IMR-90 (cell line): ENCODE measurements around the gene TRIM40.

Experiments
- BHLHE40 ChIP-seq: fragments of 150-350 bp; IDR thresholded peaks from 2 replicates; pipeline ENCODE4 v1.6.1; 2016; ENCODE audit warnings: mild to moderate bottlenecking, low read depth, low read length
- CEBPB ChIP-seq: IDR thresholded peaks from 2 replicates; pipeline ENCODE4 v1.6.1; 2012; ENCODE audit warnings: low read depth, low read length, improper control_type of control experiment
- CHD1 ChIP-seq: IDR thresholded peaks from 2 replicates; pipeline ENCODE4 v1.6.1; 2012; ENCODE audit warnings: low read depth, low read length, improper control_type of control experiment
- FOS ChIP-seq: fragments of 150-350 bp; IDR thresholded peaks from 2 replicates; pipeline ENCODE4 v1.6.1; 2016; ENCODE audit warnings: low read depth, low read length
- MAFK ChIP-seq: IDR thresholded peaks from 2 replicates; pipeline ENCODE4 v1.6.1; 2012; ENCODE audit warnings: low read depth, low read length, improper control_type of control experiment
- MAZ ChIP-seq: IDR thresholded peaks from 2 replicates; pipeline ENCODE4 v1.6.1; 2012; ENCODE audit warnings: low read depth, mild to moderate bottlenecking, low read length, improper control_type of control experiment, moderate library complexity, borderline replicate concordance
- MXI1 ChIP-seq: IDR thresholded peaks from 2 replicates; pipeline ENCODE4 v1.6.1; 2012; ENCODE audit warnings: low read depth, mild to moderate bottlenecking, low read length, moderate library complexity, borderline replicate concordance
- POLR2A ChIP-seq: IDR thresholded peaks from 2 replicates; pipeline ENCODE4 v1.6.1; 2012; ENCODE audit warnings: mild to moderate bottlenecking, low read depth, low read length
- RAD21 ChIP-seq: IDR thresholded peaks from 2 replicates; pipeline ENCODE4 v1.6.1; 2012; ENCODE audit warnings: low read length, improper control_type of control experiment
- RCOR1 ChIP-seq: IDR thresholded peaks from 2 replicates; pipeline ENCODE4 v1.6.1; 2012; ENCODE audit warnings: mild to moderate bottlenecking, low read length, improper control_type of control experiment; ENCODE audit not compliant: insufficient replicate concordance
- RFX5 ChIP-seq: IDR thresholded peaks from 2 replicates; pipeline ENCODE4 v1.8.0; 2012; ENCODE audit warnings: low read depth, mild to moderate bottlenecking, low read length, moderate library complexity
- SMC3 ChIP-seq: fragments of 150-350 bp; IDR thresholded peaks from 2 replicates; pipeline ENCODE4 v1.6.1; 2016; ENCODE audit warnings: low read depth, mild to moderate bottlenecking, antibody characterized with exemption, low read length, moderate library complexity
- TF ChIP-seq, protein P1 (sequence below): conservative IDR thresholded peaks from 2 replicates; pipeline ENCODE4 v1.5.1; 2012; ENCODE audit warnings: mild to moderate bottlenecking, low read depth, low read length, improper control_type of control experiment
- TF ChIP-seq, protein P2 (sequence below): fragments of 150-350 bp; IDR thresholded peaks from 2 replicates; pipeline ENCODE4 v1.6.1; 2016; ENCODE audit warnings: low read depth, mild to moderate bottlenecking, low read length, moderate library complexity, borderline replicate concordance

DNA sequence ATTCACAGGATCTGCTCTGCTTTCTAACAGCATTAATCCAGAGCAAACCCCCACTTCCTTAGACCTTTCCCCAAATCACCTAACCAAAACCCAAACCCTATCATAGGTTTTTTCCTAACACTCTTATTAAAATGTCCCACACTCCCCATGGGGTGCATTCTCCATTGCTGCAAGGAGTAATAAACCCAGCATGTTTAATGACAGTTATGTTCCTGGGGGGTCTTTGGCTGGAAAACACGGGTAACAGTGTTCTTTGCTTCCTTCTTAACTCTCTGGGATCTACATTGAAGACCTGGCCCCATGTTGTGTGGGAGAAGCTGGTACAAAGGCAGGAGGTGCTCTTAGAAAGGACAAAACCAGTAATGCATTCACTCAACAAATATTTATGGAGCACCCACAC is 39.1 kb upstream of the TRIM40 start:
- TF ChIP-seq, protein P1, sequence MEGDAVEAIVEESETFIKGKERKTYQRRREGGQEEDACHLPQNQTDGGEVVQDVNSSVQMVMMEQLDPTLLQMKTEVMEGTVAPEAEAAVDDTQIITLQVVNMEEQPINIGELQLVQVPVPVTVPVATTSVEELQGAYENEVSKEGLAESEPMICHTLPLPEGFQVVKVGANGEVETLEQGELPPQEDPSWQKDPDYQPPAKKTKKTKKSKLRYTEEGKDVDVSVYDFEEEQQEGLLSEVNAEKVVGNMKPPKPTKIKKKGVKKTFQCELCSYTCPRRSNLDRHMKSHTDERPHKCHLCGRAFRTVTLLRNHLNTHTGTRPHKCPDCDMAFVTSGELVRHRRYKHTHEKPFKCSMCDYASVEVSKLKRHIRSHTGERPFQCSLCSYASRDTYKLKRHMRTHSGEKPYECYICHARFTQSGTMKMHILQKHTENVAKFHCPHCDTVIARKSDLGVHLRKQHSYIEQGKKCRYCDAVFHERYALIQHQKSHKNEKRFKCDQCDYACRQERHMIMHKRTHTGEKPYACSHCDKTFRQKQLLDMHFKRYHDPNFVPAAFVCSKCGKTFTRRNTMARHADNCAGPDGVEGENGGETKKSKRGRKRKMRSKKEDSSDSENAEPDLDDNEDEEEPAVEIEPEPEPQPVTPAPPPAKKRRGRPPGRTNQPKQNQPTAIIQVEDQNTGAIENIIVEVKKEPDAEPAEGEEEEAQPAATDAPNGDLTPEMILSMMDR, result no peak
- TF ChIP-seq RFX5, result no peak
- TF ChIP-seq POLR2A, result no peak
- TF ChIP-seq MAFK, result no peak
- no peak for TF ChIP-seq MAZ
- no peak for TF ChIP-seq BHLHE40
- no peak for TF ChIP-seq SMC3
- TF ChIP-seq, protein P2, sequence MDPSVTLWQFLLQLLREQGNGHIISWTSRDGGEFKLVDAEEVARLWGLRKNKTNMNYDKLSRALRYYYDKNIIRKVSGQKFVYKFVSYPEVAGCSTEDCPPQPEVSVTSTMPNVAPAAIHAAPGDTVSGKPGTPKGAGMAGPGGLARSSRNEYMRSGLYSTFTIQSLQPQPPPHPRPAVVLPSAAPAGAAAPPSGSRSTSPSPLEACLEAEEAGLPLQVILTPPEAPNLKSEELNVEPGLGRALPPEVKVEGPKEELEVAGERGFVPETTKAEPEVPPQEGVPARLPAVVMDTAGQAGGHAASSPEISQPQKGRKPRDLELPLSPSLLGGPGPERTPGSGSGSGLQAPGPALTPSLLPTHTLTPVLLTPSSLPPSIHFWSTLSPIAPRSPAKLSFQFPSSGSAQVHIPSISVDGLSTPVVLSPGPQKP, result no peak
- no peak for TF ChIP-seq FOS
- no peak for TF ChIP-seq RAD21
- TF ChIP-seq MXI1, result no peak
- no peak for TF ChIP-seq CHD1
- TF ChIP-seq RCOR1, result no peak
- no peak for TF ChIP-seq CEBPB
